ENCODE measurements around the gene AMN.

AMN gene

GRCh38 chr14:102898298-102898697 lies 24.2 kb upstream of the AMN start:
- H3K9me3 ChIP-seq (ENCODE audit: severe bottlenecking): no peaks in the 10 kb centered on the region
- peaks cover 42% of the 10 kb centered on the region for H3K36me3 ChIP-seq (ENCODE audit: low read depth)
- no peaks in the 10 kb centered on the region for H3K27me3 ChIP-seq (ENCODE audit: insufficient read depth, poor library complexity, severe bottlenecking)
- no peak overlapping the region for H3K4me3 ChIP-seq (ENCODE audit: severe bottlenecking)
- no peak overlapping the region for H3K27ac ChIP-seq (ENCODE audit: poor library complexity, severe bottlenecking)
- no peak for TF ChIP-seq CTCF (IDR thresholded peaks at IDR 0.05; ENCODE audit: poor library complexity, severe bottlenecking)
- ATAC-seq (ENCODE audit: low read depth) (no peak), DNase-seq (ENCODE audit: low spot score) (no peak)
- H3K4me1 ChIP-seq (ENCODE audit: insufficient read depth, poor library complexity, severe bottlenecking): no peaks in the 10 kb centered on the region

- H3K4me3 ChIP-seq (ENCODE audit: severe bottlenecking): no peak overlapping the region
These were observed 23.5 kb upstream of the AMN start for GRCh38 chr14:102898776-102899515.

GRCh38 chr14:102899516-102899900 lies 23.0 kb upstream of the AMN start:
- no peak overlapping the region for H3K27ac ChIP-seq (ENCODE audit: poor library complexity, severe bottlenecking)
- H3K36me3 ChIP-seq (ENCODE audit: low read depth): peaks cover 38% of the 10 kb centered on the region
- no peaks in the 10 kb centered on the region for H3K27me3 ChIP-seq (ENCODE audit: insufficient read depth, poor library complexity, severe bottlenecking)
- no peak for ATAC-seq (ENCODE audit: low read depth)
- DNase-seq (ENCODE audit: low spot score): no peak
- no peak overlapping the region for H3K4me3 ChIP-seq (ENCODE audit: severe bottlenecking)
- H3K4me1 ChIP-seq (ENCODE audit: insufficient read depth, poor library complexity, severe bottlenecking): no peaks in the 10 kb centered on the region
- no peaks in the 10 kb centered on the region for H3K9me3 ChIP-seq (ENCODE audit: severe bottlenecking)
- TF ChIP-seq CTCF (IDR thresholded peaks at IDR 0.05; ENCODE audit: poor library complexity, severe bottlenecking): no peak

More at GRCh38 chr14:102898776-102899515, 23.5 kb upstream of the AMN start:
- TF ChIP-seq CTCF (IDR thresholded peaks at IDR 0.05; ENCODE audit: poor library complexity, severe bottlenecking): no peak
- Histone ChIP-seq H3K27ac (ENCODE audit: poor library complexity, severe bottlenecking) (no peak overlapping the region), H3K36me3 (ENCODE audit: low read depth) (peaks cover 43% of the 10 kb centered on the region), H3K27me3 (ENCODE audit: insufficient read depth, poor library complexity, severe bottlenecking) (no peaks in the 10 kb centered on the region), H3K4me1 (ENCODE audit: insufficient read depth, poor library complexity, severe bottlenecking) (no peaks in the 10 kb centered on the region), H3K9me3 (ENCODE audit: severe bottlenecking) (no peaks in the 10 kb centered on the region)
- ATAC-seq (ENCODE audit: low read depth) (no peak), DNase-seq (ENCODE audit: low spot score) (peak; percentile 70)

- ATAC-seq (ENCODE audit: low read depth) (no peak), DNase-seq (ENCODE audit: low spot score) (no peak)
- Histone ChIP-seq H3K9me3 (ENCODE audit: severe bottlenecking) (no peaks in the 10 kb centered on the region), H3K27ac (ENCODE audit: poor library complexity, severe bottlenecking) (no peak overlapping the region), H3K36me3 (ENCODE audit: low read depth) (peaks cover 46% of the 10 kb centered on the region), H3K4me3 (ENCODE audit: severe bottlenecking) (no peak overlapping the region), H3K4me1 (ENCODE audit: insufficient read depth, poor library complexity, severe bottlenecking) (no peaks in the 10 kb centered on the region), H3K27me3 (ENCODE audit: insufficient read depth, poor library complexity, severe bottlenecking) (no peaks in the 10 kb centered on the region)
- no peak for TF ChIP-seq CTCF (IDR thresholded peaks at IDR 0.05; ENCODE audit: poor library complexity, severe bottlenecking)
These were observed 21.6 kb upstream of the AMN start for GRCh38 chr14:102900631-102901571.

Measured in RWPE2 (cell line).